HCT116 (cell line): ENCODE data around the gene RNFT1.

Experiments
- CEBPB ChIP-seq: IDR thresholded peaks from 2 replicates; pipeline ENCODE4 v1.6.1; 2012; ENCODE audit warnings: low read depth
- EZH2 ChIP-seq: fragments of 200-600 bp; sonication (generic); IDR thresholded peaks from 2 replicates; pipeline ENCODE4 v1.6.1; 2017; ENCODE audit warnings: antibody characterized with exemption, mixed run types
- JUND ChIP-seq: IDR thresholded peaks from 2 replicates; pipeline ENCODE4 v1.6.1; 2012
- POLR2A ChIP-seq: IDR thresholded peaks from 2 replicates; pipeline ENCODE4 v1.7.0; 2011; ENCODE audit warnings: borderline replicate concordance; ENCODE audit not compliant: insufficient read depth, insufficient read length; ENCODE audit errors: extremely low read depth
- POLR2AphosphoS5 ChIP-seq: IDR thresholded peaks from 2 replicates; pipeline ENCODE4 v1.6.1; 2011; ENCODE audit warnings: mild to moderate bottlenecking, low read depth, low read length, moderate library complexity
- SRF ChIP-seq: IDR thresholded peaks from 2 replicates; pipeline ENCODE4 v1.6.1; 2012; ENCODE audit warnings: low read depth
- YY1 ChIP-seq: IDR thresholded peaks from 2 replicates; pipeline ENCODE4 v1.6.1; 2011; ENCODE audit warnings: low read length, low read depth, moderate library complexity, mild to moderate bottlenecking; ENCODE audit not compliant: insufficient replicate concordance; ENCODE audit errors: extremely low read depth
- ZNF274 ChIP-seq: fragments of 200-500 bp; sonication (Bioruptor generic); IDR thresholded peaks from 2 replicates; pipeline ENCODE4 v1.6.1; 2014; ENCODE audit warnings: mild to moderate bottlenecking, low read depth, low read length, inconsistent platforms
- TF ChIP-seq, protein P1 (sequence below), 3 experiments: fragments of 200-600 bp in 1 of 3; sonication (generic) in 1 of 3; IDR thresholded peaks in 2 of 3; conservative IDR thresholded peaks in 1 of 3; 2 replicates each; pipeline ENCODE4 v1.5.1; 2012 to 2017; ENCODE audit warnings: low read depth in 2 of 3, low read length in 2 of 3, antibody characterized with exemption in 1 of 3, borderline replicate concordance in 1 of 3, control low read depth in 1 of 3, mild to moderate bottlenecking in 1 of 3, mixed read lengths in 1 of 3, mixed run types in 1 of 3, moderate library complexity in 1 of 3; ENCODE audit not compliant: insufficient read depth in 1 of 3
- TF ChIP-seq, protein P2 (sequence below): IDR thresholded peaks from 2 replicates; pipeline ENCODE4 v1.6.1; 2012; ENCODE audit warnings: low read depth
- TF ChIP-seq, protein P3 (sequence below): IDR thresholded peaks from 2 replicates; pipeline ENCODE4 v1.6.1; 2011; ENCODE audit warnings: mild to moderate bottlenecking, low read length, moderate library complexity; ENCODE audit not compliant: insufficient replicate concordance; ENCODE audit errors: extremely low read depth
- TF ChIP-seq, protein P4 (sequence below): IDR thresholded peaks from 2 replicates; pipeline ENCODE4 v1.6.1; 2012
- TF ChIP-seq, protein P5 (sequence below): IDR thresholded peaks from 2 replicates; pipeline ENCODE4 v1.6.1; 2012

DNA sequence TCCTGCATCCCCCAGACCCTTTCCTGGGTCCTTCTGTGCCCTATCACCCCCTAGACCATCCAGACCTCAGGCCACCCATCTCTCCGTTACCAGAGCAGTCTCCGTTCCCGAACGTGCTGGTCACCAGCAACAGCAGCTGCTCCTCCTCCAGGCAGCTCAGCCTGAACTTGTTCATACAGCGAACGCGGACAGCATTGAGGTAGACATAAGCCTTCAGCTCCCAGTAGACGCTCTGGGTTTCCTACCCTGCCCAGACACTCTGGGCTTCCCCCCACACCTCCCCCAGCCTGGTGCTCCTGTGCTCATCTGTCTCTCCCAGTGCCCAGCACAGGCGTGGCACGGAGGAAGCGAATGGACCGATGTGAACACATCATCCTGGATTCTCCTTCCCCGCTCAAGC, 41.6 kb upstream of the RNFT1 start:
- TF ChIP-seq, protein P1, sequence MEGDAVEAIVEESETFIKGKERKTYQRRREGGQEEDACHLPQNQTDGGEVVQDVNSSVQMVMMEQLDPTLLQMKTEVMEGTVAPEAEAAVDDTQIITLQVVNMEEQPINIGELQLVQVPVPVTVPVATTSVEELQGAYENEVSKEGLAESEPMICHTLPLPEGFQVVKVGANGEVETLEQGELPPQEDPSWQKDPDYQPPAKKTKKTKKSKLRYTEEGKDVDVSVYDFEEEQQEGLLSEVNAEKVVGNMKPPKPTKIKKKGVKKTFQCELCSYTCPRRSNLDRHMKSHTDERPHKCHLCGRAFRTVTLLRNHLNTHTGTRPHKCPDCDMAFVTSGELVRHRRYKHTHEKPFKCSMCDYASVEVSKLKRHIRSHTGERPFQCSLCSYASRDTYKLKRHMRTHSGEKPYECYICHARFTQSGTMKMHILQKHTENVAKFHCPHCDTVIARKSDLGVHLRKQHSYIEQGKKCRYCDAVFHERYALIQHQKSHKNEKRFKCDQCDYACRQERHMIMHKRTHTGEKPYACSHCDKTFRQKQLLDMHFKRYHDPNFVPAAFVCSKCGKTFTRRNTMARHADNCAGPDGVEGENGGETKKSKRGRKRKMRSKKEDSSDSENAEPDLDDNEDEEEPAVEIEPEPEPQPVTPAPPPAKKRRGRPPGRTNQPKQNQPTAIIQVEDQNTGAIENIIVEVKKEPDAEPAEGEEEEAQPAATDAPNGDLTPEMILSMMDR (IDR thresholded peaks at IDR 0.05 in 2 of 3, conservative IDR thresholded peaks at IDR 0.05 in 1 of 3; ENCODE audit: borderline replicate concordance in 1 of 3, insufficient read depth in 1 of 3, low read depth in 2 of 3, low read length in 2 of 3) = no peak
- TF ChIP-seq EZH2 (no peak), JUND (no peak), POLR2AphosphoS5 (no peak), CEBPB (no peak), ZNF274 (no peak), YY1 (no peak), SRF (no peak), POLR2A (no peak)
- TF ChIP-seq, protein P2, sequence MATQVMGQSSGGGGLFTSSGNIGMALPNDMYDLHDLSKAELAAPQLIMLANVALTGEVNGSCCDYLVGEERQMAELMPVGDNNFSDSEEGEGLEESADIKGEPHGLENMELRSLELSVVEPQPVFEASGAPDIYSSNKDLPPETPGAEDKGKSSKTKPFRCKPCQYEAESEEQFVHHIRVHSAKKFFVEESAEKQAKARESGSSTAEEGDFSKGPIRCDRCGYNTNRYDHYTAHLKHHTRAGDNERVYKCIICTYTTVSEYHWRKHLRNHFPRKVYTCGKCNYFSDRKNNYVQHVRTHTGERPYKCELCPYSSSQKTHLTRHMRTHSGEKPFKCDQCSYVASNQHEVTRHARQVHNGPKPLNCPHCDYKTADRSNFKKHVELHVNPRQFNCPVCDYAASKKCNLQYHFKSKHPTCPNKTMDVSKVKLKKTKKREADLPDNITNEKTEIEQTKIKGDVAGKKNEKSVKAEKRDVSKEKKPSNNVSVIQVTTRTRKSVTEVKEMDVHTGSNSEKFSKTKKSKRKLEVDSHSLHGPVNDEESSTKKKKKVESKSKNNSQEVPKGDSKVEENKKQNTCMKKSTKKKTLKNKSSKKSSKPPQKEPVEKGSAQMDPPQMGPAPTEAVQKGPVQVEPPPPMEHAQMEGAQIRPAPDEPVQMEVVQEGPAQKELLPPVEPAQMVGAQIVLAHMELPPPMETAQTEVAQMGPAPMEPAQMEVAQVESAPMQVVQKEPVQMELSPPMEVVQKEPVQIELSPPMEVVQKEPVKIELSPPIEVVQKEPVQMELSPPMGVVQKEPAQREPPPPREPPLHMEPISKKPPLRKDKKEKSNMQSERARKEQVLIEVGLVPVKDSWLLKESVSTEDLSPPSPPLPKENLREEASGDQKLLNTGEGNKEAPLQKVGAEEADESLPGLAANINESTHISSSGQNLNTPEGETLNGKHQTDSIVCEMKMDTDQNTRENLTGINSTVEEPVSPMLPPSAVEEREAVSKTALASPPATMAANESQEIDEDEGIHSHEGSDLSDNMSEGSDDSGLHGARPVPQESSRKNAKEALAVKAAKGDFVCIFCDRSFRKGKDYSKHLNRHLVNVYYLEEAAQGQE = no peak
- TF ChIP-seq, protein P3, sequence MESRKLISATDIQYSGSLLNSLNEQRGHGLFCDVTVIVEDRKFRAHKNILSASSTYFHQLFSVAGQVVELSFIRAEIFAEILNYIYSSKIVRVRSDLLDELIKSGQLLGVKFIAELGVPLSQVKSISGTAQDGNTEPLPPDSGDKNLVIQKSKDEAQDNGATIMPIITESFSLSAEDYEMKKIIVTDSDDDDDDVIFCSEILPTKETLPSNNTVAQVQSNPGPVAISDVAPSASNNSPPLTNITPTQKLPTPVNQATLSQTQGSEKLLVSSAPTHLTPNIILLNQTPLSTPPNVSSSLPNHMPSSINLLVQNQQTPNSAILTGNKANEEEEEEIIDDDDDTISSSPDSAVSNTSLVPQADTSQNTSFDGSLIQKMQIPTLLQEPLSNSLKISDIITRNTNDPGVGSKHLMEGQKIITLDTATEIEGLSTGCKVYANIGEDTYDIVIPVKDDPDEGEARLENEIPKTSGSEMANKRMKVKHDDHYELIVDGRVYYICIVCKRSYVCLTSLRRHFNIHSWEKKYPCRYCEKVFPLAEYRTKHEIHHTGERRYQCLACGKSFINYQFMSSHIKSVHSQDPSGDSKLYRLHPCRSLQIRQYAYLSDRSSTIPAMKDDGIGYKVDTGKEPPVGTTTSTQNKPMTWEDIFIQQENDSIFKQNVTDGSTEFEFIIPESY = no peak
- TF ChIP-seq, protein P4, sequence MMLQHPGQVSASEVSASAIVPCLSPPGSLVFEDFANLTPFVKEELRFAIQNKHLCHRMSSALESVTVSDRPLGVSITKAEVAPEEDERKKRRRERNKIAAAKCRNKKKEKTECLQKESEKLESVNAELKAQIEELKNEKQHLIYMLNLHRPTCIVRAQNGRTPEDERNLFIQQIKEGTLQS = no peak
- TF ChIP-seq, protein P5, sequence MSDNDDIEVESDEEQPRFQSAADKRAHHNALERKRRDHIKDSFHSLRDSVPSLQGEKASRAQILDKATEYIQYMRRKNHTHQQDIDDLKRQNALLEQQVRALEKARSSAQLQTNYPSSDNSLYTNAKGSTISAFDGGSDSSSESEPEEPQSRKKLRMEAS = no peak
